Kidney (tissue), 14 donors: Measurements from ENCODE around the gene PPP1R10. TPM values are rescaled to one million over a fixed set of nuclear protein-coding genes. Genes with fewer than 3 reads are reported as not detected.

Experiments
- DNase-seq, 5 donors: peaks; one replicate each; pipeline ENCODE4 v3.0.0-alpha.2; 2013 to 2020
- FAIRE-seq: peaks from 2 replicates; lab custom pipeline; 2012; peaks lifted over from hg19 to GRCh38; lab: Jason Lieb, UNC
- H3K27ac ChIP-seq, 2 donors: one replicate each; pipeline ENCODE4 v1.7.0; 2013; ENCODE audit warnings: low read depth in 2 of 2, low read length in 2 of 2, inconsistent platforms in 1 of 2
- H3K27me3 ChIP-seq: one replicate; pipeline ENCODE4 v1.7.1; 2013; ENCODE audit warnings: low read length, inconsistent platforms; ENCODE audit not compliant: control insufficient read depth, insufficient read depth
- H3K36me3 ChIP-seq, 3 donors: one replicate each; pipeline versions ENCODE4 v1.7.0 to v1.7.1; 2013; ENCODE audit warnings: low read length in 3 of 3, control low read depth in 1 of 3, inconsistent platforms in 1 of 3; ENCODE audit not compliant: insufficient read depth in 3 of 3, control insufficient read depth in 2 of 3
- H3K4me1 ChIP-seq, 3 donors: one replicate each; pipeline versions ENCODE4 v1.7.0 to v1.7.1; 2013; ENCODE audit warnings: low read length in 3 of 3, inconsistent platforms in 1 of 3, low read depth in 1 of 3; ENCODE audit not compliant: control insufficient read depth in 2 of 3, insufficient read depth in 2 of 3
- H3K4me3 ChIP-seq, 3 donors: one replicate each; pipeline versions ENCODE4 v1.7.0 to v1.8.1; 2013; ENCODE audit warnings: low read length in 3 of 3, control low read depth in 1 of 3, inconsistent platforms in 1 of 3
- H3K9ac ChIP-seq, 3 donors: one replicate each; pipeline versions ENCODE4 v1.7.0 to v1.7.1; 2013; ENCODE audit warnings: low read length in 3 of 3, control low read depth in 1 of 3, inconsistent platforms in 1 of 3
- H3K9me3 ChIP-seq, 3 donors: one replicate each; pipeline versions ENCODE4 v1.7.0 to v1.7.1; 2013; ENCODE audit warnings: low read length in 3 of 3, control low read depth in 1 of 3, inconsistent platforms in 1 of 3; ENCODE audit not compliant: control insufficient read depth in 2 of 3, insufficient read depth in 1 of 3
- intact Hi-C: fragments of 100-400 bp; cut with DNase I; formaldehyde crosslinking; loops from one replicate; pipeline ENCODE4 v1.11.1; 2022
- polyA plus RNA-seq: library from polyadenylated mRNA; stranded (reverse); fragments of 350-450 nt; fragmentation: Illumina TruSeq; extraction: RNeasy Lipid Tissue Mini Kit (QIAGEN cat#74804); gene quantifications from one replicate; pipeline ENCODE4 v1.2.3, GENCODE V29; 2014; ENCODE audit warnings: low read depth, low replicate concordance; ENCODE audit not compliant: insufficient read depth
- total RNA-seq: library from RNA; stranded (reverse); fragmentation: NEBNext Ultra II Directional; extraction: Animal tissue kit (Norgen Biotek cat#: 25700); gene quantifications from one replicate; pipeline ENCODE4 v1.2.1, GENCODE V29; 2021
- TF ChIP-seq, protein P1 (sequence below): IDR thresholded peaks from 3 replicates; pipeline ENCODE4 v1.5.1; 2012; ENCODE audit warnings: mild to moderate bottlenecking, moderate library complexity, borderline replicate concordance; ENCODE audit not compliant: insufficient read depth; ENCODE audit errors: extremely low read depth
- donor health status: control.
- donor health status: control.
- donor health status: control.
- donor health status: control.
- donor health status: control.
- donor health status: DM: yes; HTN: yes; CAD: no.
- donor health status: Normal renal cell carcinoma (clear cell type).

The PPP1R10 gene
- total and polyA plus RNA-seq, 2 donors from 2014 or later, result 19.7 to 65.0 TPM

DNA sequence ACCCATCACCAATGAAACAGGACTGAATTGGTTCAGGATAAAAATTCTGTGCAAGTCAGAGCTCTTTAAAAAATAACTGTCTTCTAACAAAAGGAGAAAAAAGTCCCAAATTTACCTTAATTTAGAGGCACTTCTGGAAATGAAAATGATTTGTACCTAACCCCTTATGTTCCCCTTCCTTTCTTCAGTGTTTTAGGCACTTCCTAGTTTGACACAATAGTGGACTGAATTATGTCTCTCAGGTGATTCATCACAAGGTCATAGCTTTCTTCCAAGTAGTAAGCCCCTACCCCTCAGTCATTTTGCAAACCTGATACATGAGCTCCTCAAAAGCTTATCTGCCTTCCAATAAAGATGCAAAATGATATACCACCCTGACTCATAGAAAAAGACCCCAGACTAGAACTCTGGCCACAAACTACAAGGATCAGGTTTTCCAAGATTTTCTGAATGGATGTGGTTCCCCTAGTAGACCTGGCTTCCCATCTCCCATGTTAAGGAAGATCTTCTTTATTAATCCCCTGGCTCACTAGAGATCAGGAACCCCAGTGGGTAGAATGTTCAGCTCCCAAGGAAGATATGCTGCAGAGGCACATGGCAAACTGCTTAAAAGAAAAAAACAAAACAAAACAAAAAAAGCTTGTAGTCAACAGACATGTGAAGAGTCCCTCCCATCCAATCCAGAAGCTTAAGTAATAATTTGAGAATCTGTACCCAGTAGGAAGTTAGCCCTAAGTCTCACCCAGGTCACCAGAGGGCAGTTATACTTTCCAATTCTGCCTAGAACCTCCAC lies 3.6 kb downstream of the PPP1R10 start:
- peak overlapping the region in 2 of 3 donors; percentile 4 to 99 for H3K4me3 ChIP-seq

DNA sequence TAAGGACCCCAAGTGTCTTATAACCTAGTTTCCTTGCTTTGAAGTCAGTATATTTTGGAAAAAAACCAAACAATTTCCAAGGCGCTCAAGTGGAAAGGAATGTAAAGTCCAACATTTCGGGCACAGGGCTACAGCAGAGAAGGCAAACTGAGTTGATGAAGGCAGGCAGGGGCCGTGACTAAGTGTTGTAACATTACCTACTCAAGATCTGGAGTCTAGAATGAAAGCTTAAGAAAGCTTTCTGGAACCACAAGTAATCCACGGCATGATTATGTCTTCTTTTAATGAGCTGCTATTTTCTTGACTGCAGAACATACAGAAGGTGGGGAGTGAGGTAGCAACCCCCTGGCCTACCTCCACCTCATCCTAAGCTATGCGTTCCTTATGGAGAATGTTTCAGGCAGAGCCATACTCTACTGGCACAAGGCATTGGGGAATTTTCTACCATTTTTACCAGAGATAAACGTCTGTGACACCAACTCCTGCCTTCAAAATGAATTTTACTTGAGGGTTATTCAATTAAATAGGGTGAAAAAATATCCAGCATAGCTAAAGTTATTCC lies 4.3 kb downstream of the PPP1R10 start:
- TF ChIP-seq, protein P1, sequence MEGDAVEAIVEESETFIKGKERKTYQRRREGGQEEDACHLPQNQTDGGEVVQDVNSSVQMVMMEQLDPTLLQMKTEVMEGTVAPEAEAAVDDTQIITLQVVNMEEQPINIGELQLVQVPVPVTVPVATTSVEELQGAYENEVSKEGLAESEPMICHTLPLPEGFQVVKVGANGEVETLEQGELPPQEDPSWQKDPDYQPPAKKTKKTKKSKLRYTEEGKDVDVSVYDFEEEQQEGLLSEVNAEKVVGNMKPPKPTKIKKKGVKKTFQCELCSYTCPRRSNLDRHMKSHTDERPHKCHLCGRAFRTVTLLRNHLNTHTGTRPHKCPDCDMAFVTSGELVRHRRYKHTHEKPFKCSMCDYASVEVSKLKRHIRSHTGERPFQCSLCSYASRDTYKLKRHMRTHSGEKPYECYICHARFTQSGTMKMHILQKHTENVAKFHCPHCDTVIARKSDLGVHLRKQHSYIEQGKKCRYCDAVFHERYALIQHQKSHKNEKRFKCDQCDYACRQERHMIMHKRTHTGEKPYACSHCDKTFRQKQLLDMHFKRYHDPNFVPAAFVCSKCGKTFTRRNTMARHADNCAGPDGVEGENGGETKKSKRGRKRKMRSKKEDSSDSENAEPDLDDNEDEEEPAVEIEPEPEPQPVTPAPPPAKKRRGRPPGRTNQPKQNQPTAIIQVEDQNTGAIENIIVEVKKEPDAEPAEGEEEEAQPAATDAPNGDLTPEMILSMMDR, result no peak
- Histone ChIP-seq H3K9me3 (no peaks in the 10 kb centered on the region), H3K4me1 (peaks cover 6 to 35% (median 23%) of the 10 kb centered on the region in 3 donors), H3K9ac (peak overlapping the region in 2 of 3 donors; percentile 17 to 93), H3K27me3 (no peaks in the 10 kb centered on the region), H3K36me3 (peaks cover 8 to 31% (median 15%) of the 10 kb centered on the region in 3 donors), H3K4me3 (peak overlapping the region in 2 of 3 donors; percentile 21 to 31), H3K27ac (peak overlapping the region; percentile 56 to 59)
- DNase-seq, result peak in 3 of 5 donors; percentile 30 to 84 (median 79)
- FAIRE-seq, result no peak
- intact Hi-C loops, result no loop called here

More for the DNA sequence above, 3.6 kb downstream of the PPP1R10 start:
- TF ChIP-seq, protein P1, result no peak
- no peak for DNase-seq
- H3K27ac ChIP-seq, result peak overlapping the region; percentile 4 to 77
- FAIRE-seq, result no peak
- H3K9me3 ChIP-seq, result no peaks in the 10 kb centered on the region
- intact Hi-C loops, result no loop called here
- peak overlapping the region in 2 of 3 donors; percentile 17 to 93 for H3K9ac ChIP-seq
- H3K4me1 ChIP-seq, result peaks cover 6 to 39% (median 27%) of the 10 kb centered on the region in 3 donors
- H3K36me3 ChIP-seq, result peaks cover 8 to 25% (median 15%) of the 10 kb centered on the region in 3 donors
- no peaks in the 10 kb centered on the region for H3K27me3 ChIP-seq

DNA sequence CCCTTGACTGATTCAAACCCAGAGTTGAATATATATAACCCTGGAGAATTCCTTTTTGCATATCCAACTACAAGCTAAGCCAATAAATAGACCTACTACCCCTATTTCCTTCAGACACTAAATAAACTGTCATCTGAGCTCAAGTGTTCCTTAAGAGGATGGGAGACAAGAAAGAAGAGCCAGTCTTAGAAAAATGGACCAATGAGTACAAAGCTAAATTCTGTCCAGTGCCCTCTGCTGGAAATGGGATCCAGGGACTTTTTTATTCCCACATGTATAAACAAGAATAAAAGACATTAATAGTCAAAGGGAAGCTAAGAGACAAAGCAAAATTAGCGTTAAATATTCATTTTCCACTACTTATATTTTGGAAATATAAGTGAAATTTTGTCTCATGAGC lies 4.8 kb downstream of the PPP1R10 start:
- DNase-seq (peak in 1 of 5 donors; percentile 29), FAIRE-seq (no peak)
- TF ChIP-seq, protein P1, result no peak
- peaks cover 9 to 36% (median 18%) of the 10 kb centered on the region in 3 donors for H3K36me3 ChIP-seq
- no peaks in the 10 kb centered on the region for H3K27me3 ChIP-seq
- peak overlapping the region in 1 of 3 donors; percentile 21 for H3K4me3 ChIP-seq
- intact Hi-C loops, result no loop called here
- no peak overlapping the region for H3K27ac ChIP-seq
- H3K4me1 ChIP-seq, result peaks cover 6 to 35% (median 23%) of the 10 kb centered on the region in 3 donors
- H3K9me3 ChIP-seq, result no peaks in the 10 kb centered on the region
- no peak overlapping the region for H3K9ac ChIP-seq
